HCT116 (cell line): Measurements from ENCODE around the gene TMEM255A. TPM values are rescaled to one million over a fixed set of nuclear protein-coding genes. Genes with fewer than 3 reads are reported as not detected.

Experiments
- ATAC-seq: fragments of 200-7000 bp; cut with Tn5 transposase; 2 replicates; pipeline ENCODE4 v1.9.1; 2020; ENCODE audit warnings: mild to moderate bottlenecking, moderate library complexity
- BruUV-seq: library from RNA; stranded (reverse); fragments of 400-500 nt; replicated peaks from 2 replicates; lab custom pipeline; 2021; lab: Mats Ljungman, UMichigan
- CTCF ChIA-PET: fragments of 300-600 bp; sonication (Branson Sonifier 250); formaldehyde crosslinking; loops from one replicate; lab custom pipeline; 2021; ENCODE audit warnings: antibody characterized with exemption; lab: Charles Lee
- POLR2A ChIA-PET: fragments of 300-600, 350-600 bp; sonication (Branson Sonifier 250); formaldehyde crosslinking; loops from one replicate; lab custom pipeline; 2021; ENCODE audit warnings: antibody characterized with exemption; lab: Charles Lee
- RAD21 ChIA-PET, 2 experiments: fragments of 300-600 bp; sonication (Branson Sonifier 250); formaldehyde crosslinking; loops; one replicate each; lab custom pipeline; 2023; ENCODE audit warnings: low total read pairs in 2 of 2; ENCODE audit not compliant: uncharacterized antibody in 2 of 2, unreplicated experiment in 2 of 2, low non-redundant PET in 1 of 2; lab: Charles Lee
- DNase-seq: peaks from one replicate; pipeline ENCODE4 v3.0.0-alpha.2; 2010; ENCODE audit warnings: low read depth, low spot score
- H2AFZ ChIP-seq: fragments of 200-600 bp; shearing (Covaris generic), sonication (generic); 2 replicates; pipeline ENCODE4 v1.6.1; 2017; ENCODE audit warnings: low read depth, mixed run types, mixed read lengths, antibody characterized with exemption, low read length; ENCODE audit not compliant: poor library complexity, severe bottlenecking
- H3K27ac ChIP-seq: 2 replicates; pipeline ENCODE4 v1.5.1; 2012; ENCODE audit warnings: low read depth, low read length
- H3K27me3 ChIP-seq: fragments of 200-600 bp; sonication (generic); 2 replicates; pipeline ENCODE4 v1.6.1; 2016; ENCODE audit warnings: mixed run types, low read length, mixed read lengths; ENCODE audit not compliant: insufficient read depth
- H3K36me3 ChIP-seq, 2 experiments: fragments of 200-500 bp in 1 of 2; fragments of 200-600 bp in 1 of 2; sonication (Bioruptor generic) in 1 of 2; sonication (generic) in 1 of 2; 2 replicates each; pipeline versions ENCODE4 v1.5.1 to v1.6.1; 2014 to 2016; ENCODE audit warnings: low read length in 2 of 2, inconsistent platforms in 1 of 2, mixed read lengths in 1 of 2, mixed run types in 1 of 2; ENCODE audit not compliant: insufficient read depth in 2 of 2, control insufficient read depth in 1 of 2
- H3K4me1 ChIP-seq, 2 experiments: fragments of 200-600 bp in 1 of 2; sonication (generic) in 1 of 2; 2 replicates each; pipeline versions ENCODE4 v1.5.1 to v1.6.1; 2012 to 2017; ENCODE audit warnings: low read length in 2 of 2, inconsistent platforms in 1 of 2, mild to moderate bottlenecking in 1 of 2, mixed read lengths in 1 of 2, mixed run types in 1 of 2, moderate library complexity in 1 of 2; ENCODE audit not compliant: insufficient read depth in 2 of 2, control insufficient read depth in 1 of 2
- H3K4me2 ChIP-seq: fragments of 200-600 bp; sonication (generic); 2 replicates; pipeline ENCODE4 v1.6.1; 2017; ENCODE audit warnings: mixed run types, low read length, mixed read lengths
- H3K4me3 ChIP-seq, 2 experiments: fragments of 200-600 bp in 1 of 2; sonication (generic) in 1 of 2; replicated peaks in 1 of 2; 2 replicates each; pipeline ENCODE4 v1.5.1; 2011 to 2016; ENCODE audit warnings: low read length in 2 of 2, control low read depth in 1 of 2, low read depth in 1 of 2, mild to moderate bottlenecking in 1 of 2, mixed read lengths in 1 of 2, mixed run types in 1 of 2
- H3K79me2 ChIP-seq: fragments of 200-600 bp; sonication (generic); 2 replicates; pipeline ENCODE4 v1.6.1; 2017; ENCODE audit warnings: mild to moderate bottlenecking, mixed run types, low read length, moderate library complexity, mixed read lengths; ENCODE audit not compliant: insufficient read depth
- H3K9ac ChIP-seq: fragments of 200-600 bp; sonication (generic); 2 replicates; pipeline ENCODE4 v1.6.1; 2016; ENCODE audit warnings: low read length, mixed read lengths
- H3K9me2 ChIP-seq: fragments of 200-600 bp; sonication (generic), shearing (Covaris generic); 2 replicates; pipeline ENCODE4 v1.6.1; 2017; ENCODE audit warnings: mixed run types, mild to moderate bottlenecking, moderate library complexity; ENCODE audit not compliant: insufficient read depth
- H3K9me3 ChIP-seq, 2 experiments: fragments of 200-500 bp in 1 of 2; fragments of 200-600 bp in 1 of 2; sonication (Bioruptor generic) in 1 of 2; sonication (generic) in 1 of 2; 2 replicates each; pipeline ENCODE4 v1.6.1; 2014 to 2017; ENCODE audit warnings: low read length in 2 of 2, mixed read lengths in 2 of 2, inconsistent platforms in 1 of 2, low read depth in 1 of 2, mild to moderate bottlenecking in 1 of 2, mixed run types in 1 of 2, moderate library complexity in 1 of 2; ENCODE audit not compliant: control insufficient read depth in 1 of 2, insufficient read depth in 1 of 2
- H4K20me1 ChIP-seq: fragments of 200-600 bp; sonication (generic), shearing (Covaris generic); 2 replicates; pipeline ENCODE4 v1.6.1; 2017; ENCODE audit warnings: mixed run types, mild to moderate bottlenecking, moderate library complexity; ENCODE audit not compliant: insufficient read depth
- CBX3 ChIP-seq: IDR thresholded peaks from 2 replicates; pipeline ENCODE4 v1.6.1; 2012; ENCODE audit warnings: low read depth
- CEBPB ChIP-seq: IDR thresholded peaks from 2 replicates; pipeline ENCODE4 v1.6.1; 2012; ENCODE audit warnings: low read depth
- EGR1 ChIP-seq: IDR thresholded peaks from 2 replicates; pipeline ENCODE4 v1.6.1; 2012; ENCODE audit warnings: low read depth
- EZH2 ChIP-seq: fragments of 200-600 bp; sonication (generic); IDR thresholded peaks from 2 replicates; pipeline ENCODE4 v1.6.1; 2017; ENCODE audit warnings: antibody characterized with exemption, mixed run types
- EZH2phosphoT487 ChIP-seq: fragments of 200-600 bp; IDR thresholded peaks from 2 replicates; pipeline ENCODE4 v1.6.1; 2018; ENCODE audit warnings: antibody characterized with exemption, borderline replicate concordance
- JUND ChIP-seq: IDR thresholded peaks from 2 replicates; pipeline ENCODE4 v1.6.1; 2012
- POLR2A ChIP-seq: IDR thresholded peaks from 2 replicates; pipeline ENCODE4 v1.7.0; 2011; ENCODE audit warnings: borderline replicate concordance; ENCODE audit not compliant: insufficient read depth, insufficient read length; ENCODE audit errors: extremely low read depth
- POLR2AphosphoS5 ChIP-seq: IDR thresholded peaks from 2 replicates; pipeline ENCODE4 v1.6.1; 2011; ENCODE audit warnings: mild to moderate bottlenecking, low read depth, low read length, moderate library complexity
- RAD21 ChIP-seq: IDR thresholded peaks from 2 replicates; pipeline ENCODE4 v1.6.1; 2012; ENCODE audit warnings: low read depth, mild to moderate bottlenecking
- SIN3A ChIP-seq: IDR thresholded peaks from 2 replicates; pipeline ENCODE4 v1.6.1; 2012; ENCODE audit warnings: low read depth
- SP1 ChIP-seq: IDR thresholded peaks from 2 replicates; pipeline ENCODE4 v1.6.1; 2012; ENCODE audit warnings: low read depth
- SRF ChIP-seq: IDR thresholded peaks from 2 replicates; pipeline ENCODE4 v1.6.1; 2012; ENCODE audit warnings: low read depth
- TCF7L2 ChIP-seq: IDR thresholded peaks from 2 replicates; pipeline ENCODE4 v1.7.0; 2011; ENCODE audit warnings: borderline replicate concordance, inconsistent platforms; ENCODE audit not compliant: insufficient read depth, insufficient read length; ENCODE audit errors: extremely low read depth
- YY1 ChIP-seq: IDR thresholded peaks from 2 replicates; pipeline ENCODE4 v1.6.1; 2011; ENCODE audit warnings: low read length, low read depth, moderate library complexity, mild to moderate bottlenecking; ENCODE audit not compliant: insufficient replicate concordance; ENCODE audit errors: extremely low read depth
- ZFX ChIP-seq: fragments of 450-650 bp; IDR thresholded peaks from 2 replicates; pipeline ENCODE4 v1.6.1; 2017
- ZNF274 ChIP-seq: fragments of 200-500 bp; sonication (Bioruptor generic); IDR thresholded peaks from 2 replicates; pipeline ENCODE4 v1.6.1; 2014; ENCODE audit warnings: mild to moderate bottlenecking, low read depth, low read length, inconsistent platforms
- intact Hi-C: fragments of 100-400 bp; cut with micrococcal nuclease; formaldehyde crosslinking; loops from 2 replicates; pipeline ENCODE4 v1.10.0; 2022
- total RNA-seq: library from RNA; stranded (reverse); gene quantifications from one replicate; pipeline ENCODE4 v1.2.1, GENCODE V29; 2021; ENCODE audit not compliant: unreplicated experiment
- TF ChIP-seq, protein P1 (sequence below), 3 experiments: fragments of 200-600 bp in 1 of 3; sonication (generic) in 1 of 3; IDR thresholded peaks in 2 of 3; conservative IDR thresholded peaks in 1 of 3; 2 replicates each; pipeline ENCODE4 v1.5.1; 2012 to 2017; ENCODE audit warnings: low read depth in 2 of 3, low read length in 2 of 3, antibody characterized with exemption in 1 of 3, borderline replicate concordance in 1 of 3, control low read depth in 1 of 3, mild to moderate bottlenecking in 1 of 3, mixed read lengths in 1 of 3, mixed run types in 1 of 3, moderate library complexity in 1 of 3; ENCODE audit not compliant: insufficient read depth in 1 of 3
- TF ChIP-seq, protein P2 (sequence below): IDR thresholded peaks from 2 replicates; pipeline ENCODE4 v1.6.1; 2011; ENCODE audit warnings: mild to moderate bottlenecking, low read length, moderate library complexity; ENCODE audit not compliant: insufficient replicate concordance; ENCODE audit errors: extremely low read depth
- TF ChIP-seq, protein P3 (sequence below): IDR thresholded peaks from 2 replicates; pipeline ENCODE4 v1.6.1; 2012; ENCODE audit warnings: low read depth

TMEM255A gene
- total RNA-seq, 1 experiment from 2014 or later: not detected

DNA sequence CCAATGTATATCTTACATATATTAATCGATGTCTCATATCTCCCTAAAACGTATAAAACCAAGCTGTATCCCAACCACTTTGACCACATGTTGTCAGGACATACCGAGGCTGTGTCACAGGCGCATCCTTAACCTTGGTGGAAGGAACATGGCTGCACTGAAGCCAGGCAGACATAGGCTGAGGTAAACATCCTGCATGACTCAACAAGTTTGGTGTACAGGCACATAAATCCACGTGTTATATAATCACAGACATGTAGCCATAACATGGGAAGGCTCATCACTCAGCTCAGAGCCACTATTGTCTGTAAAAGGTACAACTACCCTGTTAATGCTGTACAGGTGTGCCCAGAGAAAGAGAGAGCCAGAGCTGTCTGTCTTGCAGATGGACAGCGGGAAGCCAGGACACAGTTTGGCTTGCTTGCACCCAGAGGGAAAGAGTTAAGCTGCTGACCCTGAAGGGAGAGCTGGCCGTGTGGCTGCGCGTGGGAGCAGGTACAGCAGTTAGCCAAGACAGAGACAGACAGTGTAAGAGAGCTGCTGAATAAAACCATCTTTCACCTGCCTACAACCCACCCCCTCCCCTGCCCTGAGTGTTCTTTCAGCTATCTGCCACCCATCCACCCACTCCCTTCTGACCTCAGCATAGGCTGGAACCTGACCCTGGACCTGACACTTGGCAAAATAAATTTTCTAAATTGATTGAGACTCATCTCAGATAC is 82.9 kb downstream of the TMEM255A start:
- POLR2A ChIA-PET: no interaction called here
- H3K36me3 ChIP-seq: no peaks in the 10 kb centered on the region
- intact Hi-C loops: no loop called here
- TF ChIP-seq SIN3A (no peak), ZFX (no peak), SRF (no peak), POLR2AphosphoS5 (no peak), SP1 (no peak), EZH2phosphoT487 (no peak), EZH2 (no peak), RAD21 (no peak), CBX3 (no peak), EGR1 (no peak), ZNF274 (no peak), JUND (no peak), TCF7L2 (no peak), POLR2A (no peak), CEBPB (no peak), YY1 (no peak)
- TF ChIP-seq, protein P1, sequence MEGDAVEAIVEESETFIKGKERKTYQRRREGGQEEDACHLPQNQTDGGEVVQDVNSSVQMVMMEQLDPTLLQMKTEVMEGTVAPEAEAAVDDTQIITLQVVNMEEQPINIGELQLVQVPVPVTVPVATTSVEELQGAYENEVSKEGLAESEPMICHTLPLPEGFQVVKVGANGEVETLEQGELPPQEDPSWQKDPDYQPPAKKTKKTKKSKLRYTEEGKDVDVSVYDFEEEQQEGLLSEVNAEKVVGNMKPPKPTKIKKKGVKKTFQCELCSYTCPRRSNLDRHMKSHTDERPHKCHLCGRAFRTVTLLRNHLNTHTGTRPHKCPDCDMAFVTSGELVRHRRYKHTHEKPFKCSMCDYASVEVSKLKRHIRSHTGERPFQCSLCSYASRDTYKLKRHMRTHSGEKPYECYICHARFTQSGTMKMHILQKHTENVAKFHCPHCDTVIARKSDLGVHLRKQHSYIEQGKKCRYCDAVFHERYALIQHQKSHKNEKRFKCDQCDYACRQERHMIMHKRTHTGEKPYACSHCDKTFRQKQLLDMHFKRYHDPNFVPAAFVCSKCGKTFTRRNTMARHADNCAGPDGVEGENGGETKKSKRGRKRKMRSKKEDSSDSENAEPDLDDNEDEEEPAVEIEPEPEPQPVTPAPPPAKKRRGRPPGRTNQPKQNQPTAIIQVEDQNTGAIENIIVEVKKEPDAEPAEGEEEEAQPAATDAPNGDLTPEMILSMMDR (IDR thresholded peaks at IDR 0.05 in 2 of 3, conservative IDR thresholded peaks at IDR 0.05 in 1 of 3; ENCODE audit: borderline replicate concordance in 1 of 3, insufficient read depth in 1 of 3, low read depth in 2 of 3, low read length in 2 of 3): no peak
- TF ChIP-seq, protein P2, sequence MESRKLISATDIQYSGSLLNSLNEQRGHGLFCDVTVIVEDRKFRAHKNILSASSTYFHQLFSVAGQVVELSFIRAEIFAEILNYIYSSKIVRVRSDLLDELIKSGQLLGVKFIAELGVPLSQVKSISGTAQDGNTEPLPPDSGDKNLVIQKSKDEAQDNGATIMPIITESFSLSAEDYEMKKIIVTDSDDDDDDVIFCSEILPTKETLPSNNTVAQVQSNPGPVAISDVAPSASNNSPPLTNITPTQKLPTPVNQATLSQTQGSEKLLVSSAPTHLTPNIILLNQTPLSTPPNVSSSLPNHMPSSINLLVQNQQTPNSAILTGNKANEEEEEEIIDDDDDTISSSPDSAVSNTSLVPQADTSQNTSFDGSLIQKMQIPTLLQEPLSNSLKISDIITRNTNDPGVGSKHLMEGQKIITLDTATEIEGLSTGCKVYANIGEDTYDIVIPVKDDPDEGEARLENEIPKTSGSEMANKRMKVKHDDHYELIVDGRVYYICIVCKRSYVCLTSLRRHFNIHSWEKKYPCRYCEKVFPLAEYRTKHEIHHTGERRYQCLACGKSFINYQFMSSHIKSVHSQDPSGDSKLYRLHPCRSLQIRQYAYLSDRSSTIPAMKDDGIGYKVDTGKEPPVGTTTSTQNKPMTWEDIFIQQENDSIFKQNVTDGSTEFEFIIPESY: no peak
- TF ChIP-seq, protein P3, sequence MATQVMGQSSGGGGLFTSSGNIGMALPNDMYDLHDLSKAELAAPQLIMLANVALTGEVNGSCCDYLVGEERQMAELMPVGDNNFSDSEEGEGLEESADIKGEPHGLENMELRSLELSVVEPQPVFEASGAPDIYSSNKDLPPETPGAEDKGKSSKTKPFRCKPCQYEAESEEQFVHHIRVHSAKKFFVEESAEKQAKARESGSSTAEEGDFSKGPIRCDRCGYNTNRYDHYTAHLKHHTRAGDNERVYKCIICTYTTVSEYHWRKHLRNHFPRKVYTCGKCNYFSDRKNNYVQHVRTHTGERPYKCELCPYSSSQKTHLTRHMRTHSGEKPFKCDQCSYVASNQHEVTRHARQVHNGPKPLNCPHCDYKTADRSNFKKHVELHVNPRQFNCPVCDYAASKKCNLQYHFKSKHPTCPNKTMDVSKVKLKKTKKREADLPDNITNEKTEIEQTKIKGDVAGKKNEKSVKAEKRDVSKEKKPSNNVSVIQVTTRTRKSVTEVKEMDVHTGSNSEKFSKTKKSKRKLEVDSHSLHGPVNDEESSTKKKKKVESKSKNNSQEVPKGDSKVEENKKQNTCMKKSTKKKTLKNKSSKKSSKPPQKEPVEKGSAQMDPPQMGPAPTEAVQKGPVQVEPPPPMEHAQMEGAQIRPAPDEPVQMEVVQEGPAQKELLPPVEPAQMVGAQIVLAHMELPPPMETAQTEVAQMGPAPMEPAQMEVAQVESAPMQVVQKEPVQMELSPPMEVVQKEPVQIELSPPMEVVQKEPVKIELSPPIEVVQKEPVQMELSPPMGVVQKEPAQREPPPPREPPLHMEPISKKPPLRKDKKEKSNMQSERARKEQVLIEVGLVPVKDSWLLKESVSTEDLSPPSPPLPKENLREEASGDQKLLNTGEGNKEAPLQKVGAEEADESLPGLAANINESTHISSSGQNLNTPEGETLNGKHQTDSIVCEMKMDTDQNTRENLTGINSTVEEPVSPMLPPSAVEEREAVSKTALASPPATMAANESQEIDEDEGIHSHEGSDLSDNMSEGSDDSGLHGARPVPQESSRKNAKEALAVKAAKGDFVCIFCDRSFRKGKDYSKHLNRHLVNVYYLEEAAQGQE: no peak
- TF ChIP-seq, all 23 proteins: peak for 0
- DNase-seq (no peak), ATAC-seq (no peak)
- Histone ChIP-seq H3K27me3 (no peaks in the 10 kb centered on the region), H3K4me3 (no peak overlapping the region), H4K20me1 (no peaks in the 10 kb centered on the region), H3K4me2 (no peak overlapping the region), H3K9ac (no peak overlapping the region), H3K9me2 (no peaks in the 10 kb centered on the region), H2AFZ (no peak overlapping the region), H3K79me2 (no peaks in the 10 kb centered on the region), H3K27ac (no peak overlapping the region), H3K9me3 (no peaks in the 10 kb centered on the region), H3K4me1 (no peaks in the 10 kb centered on the region)
- RAD21 ChIA-PET: no interaction called here
- BruUV-seq: no TSS peak
- CTCF ChIA-PET: no interaction called here
